ENCODE results near the gene CENPU.
"Not testable (repeated sequence)": the region's sequence is repeated elsewhere in the genome, so short reads cannot be mapped to it uniquely, and the experiment has no call there.

CENPU gene

DNA sequence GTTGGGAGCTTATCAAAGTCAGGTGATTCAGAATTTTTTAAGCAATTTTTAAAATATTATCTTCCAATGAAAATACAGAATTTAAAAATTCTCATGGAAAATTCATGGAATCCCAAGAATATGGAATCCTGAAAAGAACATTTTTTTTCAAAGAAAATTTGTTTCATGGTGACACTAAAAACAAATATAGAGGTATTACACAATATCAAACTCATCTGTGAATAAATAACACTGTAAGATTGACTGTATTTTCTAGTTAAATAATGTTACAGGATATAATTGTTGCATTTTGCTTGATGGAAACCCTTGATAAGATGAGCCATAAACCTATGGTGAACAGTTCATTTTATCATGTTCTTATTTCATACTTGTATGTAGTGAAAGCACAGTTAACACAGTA, 72.9 kb downstream of the CENPU start:
- DNase-seq, result no peak

DNA sequence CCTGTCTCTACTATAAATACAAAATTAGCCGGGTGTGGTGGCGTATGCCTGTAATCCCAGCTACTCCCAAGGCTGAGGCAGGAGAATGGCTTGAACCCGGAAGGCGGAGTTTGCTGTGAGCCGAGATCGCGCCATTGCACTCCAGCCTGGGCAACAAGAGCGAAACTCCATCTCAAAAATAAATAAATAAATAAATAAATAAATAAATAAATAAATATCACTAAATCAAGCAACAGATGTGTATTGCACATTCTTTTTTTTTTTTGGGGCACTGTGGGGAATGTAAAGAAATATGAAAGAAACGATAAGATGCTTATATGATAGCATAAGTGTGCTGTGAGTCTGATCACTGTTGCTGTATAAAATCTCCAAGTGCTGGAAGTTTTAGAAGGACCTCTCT, 76.1 kb downstream of the CENPU start:
- DNase-seq, result not testable (repeated sequence)

DNA sequence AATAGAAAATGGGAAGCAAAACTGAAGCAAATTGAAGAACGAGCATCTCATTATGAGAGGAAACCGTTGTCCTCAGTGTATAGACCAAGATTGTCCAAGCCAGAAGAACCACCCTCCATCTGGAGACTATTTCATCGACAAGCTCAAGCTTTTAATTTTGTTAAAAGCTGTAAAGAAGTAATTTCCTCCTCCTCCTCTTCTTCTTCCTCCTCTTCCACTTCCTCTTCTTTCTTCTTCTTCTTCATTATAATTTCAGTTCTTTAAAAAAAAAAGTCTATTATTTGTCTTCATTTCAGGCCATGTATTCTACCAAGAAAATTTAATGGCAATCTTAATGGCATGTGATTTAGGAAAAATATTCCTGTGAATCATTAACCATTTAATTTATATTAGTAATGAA, 76.8 kb downstream of the CENPU start:
- DNase-seq, result no peak

DNA sequence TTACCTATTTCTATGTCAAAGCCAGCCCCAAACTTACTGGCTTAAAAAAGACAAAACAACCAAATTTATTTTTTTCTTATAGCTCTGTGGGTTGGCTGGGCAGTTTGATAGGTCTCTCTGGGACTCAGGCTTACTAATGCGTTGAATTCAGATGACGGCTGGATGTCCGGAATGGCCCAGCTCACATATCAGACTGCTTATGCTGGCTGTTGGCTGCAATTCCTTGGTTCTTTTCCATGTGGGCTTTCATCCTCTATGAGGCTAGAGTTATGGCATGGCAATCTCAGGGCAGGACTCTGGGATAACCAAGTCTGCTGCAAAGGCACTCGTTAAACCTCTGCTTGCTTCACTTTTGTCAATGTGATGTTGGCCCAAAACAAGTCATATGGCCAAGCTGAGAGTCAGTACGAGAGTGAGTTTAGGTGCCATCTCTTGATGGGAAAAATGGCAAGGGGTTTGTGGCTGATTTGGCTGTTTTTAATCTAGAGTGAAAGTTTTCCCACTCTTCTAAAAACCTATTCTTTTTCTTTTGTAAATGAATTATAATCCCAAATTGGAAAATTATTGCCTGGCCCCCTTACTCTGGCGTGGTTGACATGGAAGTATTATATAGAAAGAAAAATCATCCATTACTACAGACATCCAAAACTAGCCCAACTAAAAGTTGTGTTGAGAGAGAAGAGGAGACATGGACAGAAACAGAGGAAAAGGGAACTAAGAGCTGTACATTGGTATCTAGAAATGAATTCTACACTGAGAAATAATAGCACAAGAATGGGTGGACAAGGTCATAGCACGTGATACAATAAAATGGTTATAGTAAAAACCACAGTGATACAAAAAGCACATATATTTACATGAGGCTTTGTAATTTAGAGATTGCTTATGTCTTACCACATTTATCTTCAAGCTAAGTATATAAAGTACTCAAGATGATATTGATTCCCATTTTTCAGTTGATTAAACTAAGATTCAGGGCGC, 77.7 kb downstream of the CENPU start:
- no peak for DNase-seq

DNA sequence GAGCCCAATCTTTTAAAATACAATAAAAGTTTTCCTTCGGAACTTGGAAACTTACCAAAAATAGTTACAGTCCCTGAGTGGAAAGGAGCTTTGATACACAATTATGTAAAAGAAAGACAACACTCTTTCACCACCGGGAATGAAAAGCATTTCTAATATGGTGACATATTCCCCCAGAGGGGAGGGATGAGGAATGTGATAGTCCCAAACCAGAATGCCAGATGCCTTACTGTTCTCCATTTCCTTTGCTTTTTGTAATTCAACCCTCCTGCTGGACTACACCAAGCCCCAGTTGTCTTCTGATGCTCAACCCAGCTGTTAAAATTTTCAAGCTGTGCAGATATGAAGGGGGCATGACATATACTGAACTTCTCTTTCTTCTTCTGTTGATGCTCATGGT, 80.2 kb downstream of the CENPU start:
- DNase-seq, result no peak

DNA sequence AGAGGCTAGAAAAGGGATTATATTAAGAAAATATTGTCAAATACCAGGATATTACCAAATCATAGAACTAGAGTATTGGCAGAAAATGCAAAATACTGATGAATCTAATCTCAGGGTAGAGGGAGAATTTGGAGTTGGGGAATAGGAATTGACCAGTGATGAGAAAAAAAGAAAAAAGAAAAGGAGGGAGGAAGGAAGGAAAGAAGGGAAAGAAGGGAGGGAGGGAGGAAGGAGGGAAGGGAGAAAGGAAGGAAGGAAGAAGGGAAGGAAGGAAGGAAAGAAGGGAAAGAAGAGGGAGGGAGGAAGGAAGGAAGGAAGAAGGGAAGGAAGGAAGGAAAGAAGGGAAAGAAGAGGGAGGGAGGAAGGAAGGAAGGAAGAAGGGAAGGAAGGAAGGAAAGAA, 81.2 kb downstream of the CENPU start:
- DNase-seq, result not testable (repeated sequence)

DNA sequence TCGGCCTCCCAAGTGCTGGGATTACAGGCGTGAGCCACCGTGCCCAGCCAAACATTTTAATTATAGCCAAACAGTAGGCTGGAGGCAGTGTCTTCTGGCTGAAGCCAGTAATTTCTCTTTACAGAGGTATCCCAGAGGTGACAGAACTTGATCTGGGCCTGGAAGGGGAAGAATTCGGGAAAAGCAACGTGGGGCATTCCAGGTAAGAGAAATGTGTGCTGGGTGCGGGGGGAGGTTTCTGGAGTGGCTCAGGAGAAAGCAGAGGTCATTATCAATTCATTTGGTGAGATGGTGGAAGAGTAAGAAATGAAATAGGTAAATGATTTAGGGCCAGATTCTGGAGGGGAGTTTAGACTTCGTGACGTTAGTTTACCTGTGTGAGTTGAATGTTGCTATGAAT, 82.0 kb downstream of the CENPU start:
- no peak for DNase-seq

DNA sequence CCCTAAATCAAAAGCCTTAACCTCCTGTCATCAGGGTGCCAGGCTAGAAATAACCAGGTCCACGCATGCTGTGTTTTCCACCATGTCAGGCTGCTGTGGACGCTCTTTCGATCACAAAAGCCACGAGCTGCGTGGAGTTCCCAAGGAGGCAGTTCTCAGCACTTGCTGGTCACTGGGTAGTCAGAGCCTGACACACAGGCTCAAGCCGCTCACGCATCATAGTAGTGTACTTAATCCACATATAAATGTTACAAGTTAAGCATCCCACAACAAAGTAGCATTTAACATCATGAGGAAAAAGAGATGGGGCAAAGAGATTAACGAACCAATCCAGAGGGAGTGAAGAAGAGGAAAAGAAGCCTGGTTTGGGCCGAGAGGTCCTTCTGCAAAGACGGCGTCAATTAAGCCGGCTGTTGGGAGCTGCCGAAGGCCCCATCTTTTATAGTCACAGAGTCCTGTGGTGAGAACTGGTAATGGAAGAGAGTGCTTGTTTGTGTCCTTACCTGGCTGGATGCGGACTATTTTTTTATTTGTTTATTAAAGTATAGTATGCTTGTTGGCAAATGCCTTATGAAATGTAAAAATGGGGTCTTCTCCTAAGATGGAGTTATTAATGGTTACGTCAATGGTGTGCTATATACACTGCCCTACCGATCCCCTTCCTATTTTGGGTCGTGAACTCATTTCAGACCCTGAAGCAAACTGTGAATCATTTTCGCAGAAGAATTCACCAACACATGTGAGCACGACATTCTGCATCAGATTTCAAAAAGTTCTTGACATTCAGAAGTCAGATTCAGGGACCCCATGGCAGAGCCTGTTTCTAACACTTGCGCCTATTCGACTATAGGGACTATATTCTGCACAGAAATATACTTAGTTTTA, 83.7 kb downstream of the CENPU start:
- peak; percentile 61 to 65 for DNase-seq

DNA sequence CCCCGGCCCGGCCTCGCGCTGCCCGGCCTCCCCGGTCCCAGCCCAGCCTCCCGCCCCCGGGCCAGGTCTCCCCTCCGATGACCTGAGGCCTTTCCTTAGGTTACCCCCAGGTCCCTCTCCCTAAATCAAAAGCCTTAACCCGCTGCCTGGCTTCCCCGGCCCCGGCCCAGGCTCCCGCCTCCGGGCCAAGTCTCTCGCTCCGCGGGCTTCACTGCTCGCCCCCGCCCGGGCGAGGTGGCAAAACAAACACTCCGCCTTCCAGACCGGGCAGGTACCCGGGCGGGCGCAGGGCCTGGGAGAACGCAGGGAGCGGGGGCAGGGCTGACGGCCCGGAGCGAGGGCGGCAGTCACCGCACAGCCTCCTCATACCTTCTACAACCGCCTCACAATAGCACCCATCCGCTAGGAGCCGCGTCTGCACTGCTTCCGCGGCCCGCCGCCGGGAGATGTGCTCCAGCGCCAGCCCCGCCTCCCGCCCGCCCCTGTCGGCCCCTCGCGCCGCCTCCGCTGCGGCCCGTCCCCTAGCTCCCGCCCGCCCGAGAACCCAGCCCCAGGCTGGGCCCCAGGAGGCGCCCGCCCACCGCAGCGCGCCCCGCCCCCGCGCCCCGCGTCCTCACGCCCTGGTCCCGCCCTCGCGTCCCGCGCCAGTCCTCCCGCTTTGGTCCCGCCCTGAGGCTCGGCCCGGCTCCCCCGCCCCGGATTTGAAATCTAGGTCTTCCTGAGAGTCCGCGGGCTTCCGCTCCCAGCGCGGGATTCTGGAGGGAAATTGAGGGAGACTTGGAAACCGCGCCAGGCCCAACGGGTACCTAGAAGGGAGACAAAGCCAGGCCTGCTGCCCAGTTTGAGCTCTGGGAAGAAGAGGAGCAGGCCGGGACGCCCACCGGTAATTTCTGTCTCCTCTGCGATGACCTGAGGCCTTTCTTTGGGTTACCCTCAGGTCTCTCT, 84.6 kb downstream of the CENPU start, which contains the start of the genes CASP3 and PRIMPOL:
TSS of gene CASP3 (minus strand) at position 422 of the 945 bp plus-strand sequence. CDS start 10,994 bp downstream, outside the sequence.
TSS of gene PRIMPOL (plus strand) at position 713 of the 945 bp plus-strand sequence. CDS start 7,403 bp downstream, outside the sequence.
- DNase-seq, result peak; percentile 84 to 91

DNA sequence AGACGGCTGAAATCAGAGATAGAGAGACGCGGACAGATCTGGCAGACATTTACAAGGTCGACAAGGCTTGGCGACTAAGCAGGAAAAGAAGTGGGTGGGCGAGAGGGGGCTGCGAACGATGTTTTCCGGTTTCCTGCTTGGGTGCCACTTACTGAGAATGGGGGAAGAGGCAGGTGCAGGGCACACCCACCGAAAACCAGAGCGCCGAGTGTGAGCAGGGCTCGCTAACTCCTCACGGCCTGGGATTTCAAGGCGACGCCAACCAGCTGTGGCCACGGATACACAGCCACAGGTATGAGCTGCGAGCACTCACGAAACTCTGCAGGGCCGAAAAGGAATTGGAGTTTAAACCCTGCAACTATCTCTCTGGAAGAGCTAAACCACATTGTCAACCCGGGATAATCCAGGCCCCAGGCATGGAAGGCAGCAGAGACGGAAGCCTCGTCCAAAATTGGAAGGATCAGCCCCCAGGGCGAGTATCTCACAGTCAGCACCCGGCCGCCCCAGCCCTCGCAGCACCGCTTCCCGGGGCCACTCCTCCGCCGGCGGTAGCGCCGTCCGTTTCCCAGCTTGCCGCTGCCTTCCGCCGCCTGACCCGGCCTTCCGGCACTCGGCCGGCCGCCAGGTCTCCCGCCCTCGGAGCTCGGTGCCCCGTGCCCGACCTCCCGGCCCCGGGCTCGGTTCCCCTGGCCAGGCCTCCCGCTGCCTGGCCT, 85.4 kb downstream of the CENPU start:
- peak; percentile 22 to 47 for DNase-seq

DNA sequence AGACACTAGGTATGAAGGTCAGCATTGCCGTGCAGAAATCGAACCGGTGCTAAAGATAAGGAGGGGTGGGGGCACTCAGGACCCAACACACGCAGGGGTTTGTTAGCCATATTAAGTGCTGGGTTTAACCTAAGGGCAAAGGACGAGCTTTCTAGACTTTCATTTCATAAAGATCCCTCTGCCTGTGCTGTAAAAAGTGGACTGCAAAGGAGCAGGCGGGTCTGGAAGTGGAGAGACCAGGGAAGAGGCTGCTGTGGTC, 85.9 kb downstream of the CENPU start:
- no peak for DNase-seq

DNA sequence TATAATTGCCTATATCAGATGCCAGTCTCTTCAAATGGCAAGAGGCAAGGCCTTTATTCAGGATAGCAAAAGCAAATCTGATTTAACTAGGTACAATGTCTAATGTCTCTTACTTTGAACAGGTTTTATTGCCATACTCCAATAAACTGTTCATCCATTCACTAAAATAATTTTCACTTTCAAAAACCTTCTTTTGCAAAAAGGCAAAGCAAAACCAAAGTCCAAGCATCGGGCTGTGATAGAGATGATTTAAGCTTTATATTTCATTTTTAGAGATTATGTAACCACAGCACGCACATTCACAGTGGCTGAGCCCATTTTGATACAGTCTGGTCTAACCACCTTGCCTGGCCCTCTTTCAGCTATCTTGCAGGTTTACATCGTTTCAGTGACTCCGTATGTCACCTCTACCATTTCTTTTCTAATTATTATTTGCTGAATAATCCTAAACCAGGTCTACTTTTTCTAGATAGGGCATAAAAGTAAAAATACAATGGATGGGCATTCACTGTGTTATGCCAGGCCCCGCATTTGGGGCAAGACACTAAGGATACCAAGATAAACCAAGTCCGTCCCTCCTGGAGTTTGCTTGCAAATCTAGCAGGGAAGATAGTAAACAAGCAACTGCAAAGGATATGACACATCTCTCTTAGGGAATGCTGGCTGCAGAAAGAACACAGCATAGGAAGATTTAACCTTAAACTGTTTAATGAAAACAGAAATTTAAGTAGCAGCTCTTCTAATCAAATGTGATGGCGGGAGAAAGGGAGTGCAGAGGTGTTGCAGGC, 86.4 kb downstream of the CENPU start:
- no peak for DNase-seq

DNA sequence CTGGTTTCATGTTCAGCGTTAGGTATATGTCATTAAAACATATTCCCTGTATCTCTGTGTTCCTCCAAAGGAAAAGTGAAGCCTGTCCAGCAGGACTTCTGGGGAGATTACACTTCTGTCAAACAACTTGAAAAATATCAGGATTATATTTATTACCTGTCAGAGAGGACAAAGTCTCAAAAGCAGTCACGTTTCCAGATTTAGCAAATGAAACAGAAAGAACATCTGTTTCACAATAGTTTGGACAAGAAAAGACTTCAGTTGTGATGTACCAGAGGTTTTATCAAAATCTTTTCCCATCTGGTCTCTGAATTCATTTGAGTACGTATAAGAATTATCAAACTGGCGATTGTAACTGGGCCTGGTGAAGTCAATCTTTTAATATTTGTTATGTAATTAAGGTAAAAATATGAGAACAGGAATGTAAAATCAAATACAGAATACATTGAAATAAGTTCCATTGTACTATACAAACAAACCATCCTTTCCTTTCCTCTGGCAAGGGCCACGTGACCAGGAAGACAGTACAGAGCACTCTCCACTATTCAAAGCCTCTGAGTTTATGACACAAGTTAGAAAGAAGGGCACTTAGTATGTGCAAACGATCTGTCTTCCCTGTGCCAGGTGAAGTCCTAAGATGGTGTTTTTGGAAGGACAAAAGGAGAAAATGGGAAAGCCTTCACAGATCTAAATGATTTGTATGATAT, 87.8 kb downstream of the CENPU start:
- DNase-seq, result no peak

DNA sequence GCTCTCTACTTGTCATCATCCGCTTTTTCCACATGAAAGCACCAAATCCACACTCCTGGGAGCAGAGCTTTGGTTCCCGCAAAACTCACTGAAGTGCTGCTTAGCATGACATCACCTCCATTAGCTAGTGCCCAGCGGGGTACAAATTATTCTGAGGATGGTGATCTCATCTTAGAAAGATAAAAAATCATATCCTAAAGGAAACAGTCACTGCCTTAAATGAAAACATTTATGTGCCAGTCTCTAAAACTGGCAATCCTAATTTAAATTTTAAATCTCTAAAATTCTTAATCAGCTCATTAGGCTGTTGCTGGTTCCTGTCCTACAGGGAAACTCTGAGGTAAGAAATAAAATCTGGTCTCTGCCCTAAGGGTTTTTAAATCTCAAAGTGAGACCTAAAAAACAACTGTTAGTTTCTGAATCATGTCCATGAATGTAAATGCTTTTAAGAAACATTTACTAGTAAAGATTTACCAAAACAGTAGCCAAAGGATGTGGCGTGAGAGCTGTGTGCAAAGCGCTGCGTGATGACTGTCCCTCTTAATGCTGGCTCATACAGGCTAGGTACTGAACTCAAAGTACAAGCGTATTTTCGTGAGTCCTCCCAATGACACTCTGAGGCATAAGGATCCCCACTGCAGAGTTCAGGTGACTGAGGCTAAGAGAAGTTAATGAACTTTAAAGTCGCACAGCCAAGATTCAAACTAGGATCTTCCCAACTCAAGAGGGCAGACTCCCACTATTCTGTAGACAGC, 89.2 kb downstream of the CENPU start:
- DNase-seq, result no peak

All from inflammatory macrophage treated with lipopolysaccharide for 1 hour (primary cell).